Calu3 (cell line): ENCODE data around the gene CHI3L1. TPM values are rescaled to one million over a fixed set of nuclear protein-coding genes. Genes with fewer than 3 reads are reported as not detected.

Experiments
- BruUV-seq: library from RNA; stranded (reverse); fragments of 400-500 nt; replicated peaks from 2 replicates; lab custom pipeline; 2021; lab: Mats Ljungman, UMichigan
- CTCF ChIA-PET: fragments of 300-600 bp; sonication (Branson Sonifier 250); formaldehyde crosslinking; loops from one replicate; lab custom pipeline; 2022; ENCODE audit warnings: antibody characterized with exemption; lab: Charles Lee
- DNase-seq: peaks from one replicate; pipeline ENCODE4 v3.0.0; 2022
- H3K27ac Mint-ChIP-seq: one replicate; pipeline ENCODE4 v1.8.0; 2022; ENCODE audit warnings: mixed read lengths; ENCODE audit not compliant: unreplicated experiment
- H3K27me3 Mint-ChIP-seq: one replicate; pipeline ENCODE4 v1.8.0; 2022; ENCODE audit warnings: mixed read lengths; ENCODE audit not compliant: unreplicated experiment
- H3K36me3 Mint-ChIP-seq: one replicate; pipeline ENCODE4 v1.8.0; 2022; ENCODE audit warnings: mild to moderate bottlenecking, moderate library complexity, mixed read lengths; ENCODE audit not compliant: insufficient read depth, unreplicated experiment
- H3K4me1 Mint-ChIP-seq: one replicate; pipeline ENCODE4 v1.8.0; 2022; ENCODE audit warnings: mild to moderate bottlenecking, low read depth, mixed read lengths; ENCODE audit not compliant: unreplicated experiment
- H3K4me3 Mint-ChIP-seq: one replicate; pipeline ENCODE4 v1.8.0; 2022; ENCODE audit warnings: mild to moderate bottlenecking, low read depth, moderate library complexity, mixed read lengths; ENCODE audit not compliant: unreplicated experiment
- H3K9me3 Mint-ChIP-seq: one replicate; pipeline ENCODE4 v1.8.0; 2022; ENCODE audit warnings: low read depth, mixed read lengths; ENCODE audit not compliant: unreplicated experiment
- CTCF ChIP-seq: fragments of 200-600 bp; IDR thresholded peaks from one replicate; pipeline ENCODE4 v1.8.0; 2022; ENCODE audit warnings: antibody characterized with exemption; ENCODE audit not compliant: unreplicated experiment
- intact Hi-C: fragments of 100-400 bp; cut with micrococcal nuclease; formaldehyde crosslinking; loops from one replicate; pipeline ENCODE4 v1.10.0; 2022; ENCODE audit not compliant: unreplicated experiment
- total RNA-seq: library from RNA; stranded (reverse); gene quantifications from 2 replicates; pipeline ENCODE4 v1.2.3, GENCODE V29; 2022

Gene CHI3L1
- total RNA-seq, 1 experiment from 2014 or later = not detected

- Mint-ChIP-seq H3K4me3 (no peak overlapping the region), H3K36me3 (no peaks in the 10 kb centered on the region), H3K27ac (no peak overlapping the region), H3K4me1 (peaks cover 18% of the 10 kb centered on the region), H3K27me3 (peaks cover 8% of the 10 kb centered on the region), H3K9me3 (no peaks in the 10 kb centered on the region)
- CTCF ChIA-PET = interaction anchor here (0.5 kb wide), 1 partner anchor 1302 kb away, joined by 3 read pairs; no protein-coding TSS in a partner anchor
- no peak for TF ChIP-seq CTCF
- no TSS peak for BruUV-seq
- intact Hi-C loops = no loop called here
- no peak for DNase-seq
Measured at GRCh38 chr1:203143641-203144040, 42.9 kb downstream of the CHI3L1 start.

- intact Hi-C loops = no loop called here
- Mint-ChIP-seq H3K4me1 (peaks cover 18% of the 10 kb centered on the region), H3K9me3 (no peaks in the 10 kb centered on the region), H3K27me3 (peaks cover 7% of the 10 kb centered on the region), H3K27ac (no peak overlapping the region), H3K4me3 (no peak overlapping the region), H3K36me3 (no peaks in the 10 kb centered on the region)
- CTCF ChIA-PET = interaction anchor here (0.6 kb wide), 1 partner anchor 216 kb away, joined by 4 read pairs; no protein-coding TSS in a partner anchor
- no peak for DNase-seq
- TF ChIP-seq CTCF = no peak
- BruUV-seq = no TSS peak
Measured at GRCh38 chr1:203142684-203143408, 43.7 kb downstream of the CHI3L1 start.

- H3K4me1 Mint-ChIP-seq = peaks cover 18% of the 10 kb centered on the region
- H3K27ac Mint-ChIP-seq = no peak overlapping the region
- BruUV-seq = no TSS peak
- no peak overlapping the region for H3K4me3 Mint-ChIP-seq
- intact Hi-C loops = no loop called here
- H3K36me3 Mint-ChIP-seq = no peaks in the 10 kb centered on the region
- TF ChIP-seq CTCF = no peak
- no peak for DNase-seq
- peaks cover 7% of the 10 kb centered on the region for H3K27me3 Mint-ChIP-seq
- CTCF ChIA-PET = interaction anchor here (0.6 to 0.7 kb wide), 2 partner anchors 147 to 216 kb away, joined by 4 to 6 read pairs; no protein-coding TSS in a partner anchor
- no peaks in the 10 kb centered on the region for H3K9me3 Mint-ChIP-seq
Measured at GRCh38 chr1:203142124-203142523, 44.4 kb downstream of the CHI3L1 start.

GRCh38 chr1:203140743-203141520 is 45.6 kb downstream of the CHI3L1 start:
- H3K27ac Mint-ChIP-seq = no peak overlapping the region

More at GRCh38 chr1:203140743-203141520, 45.6 kb downstream of the CHI3L1 start:
- peaks cover 27% of the 10 kb centered on the region for H3K4me1 Mint-ChIP-seq
- peaks cover 7% of the 10 kb centered on the region for H3K27me3 Mint-ChIP-seq
- intact Hi-C loops = no loop called here
- H3K4me3 Mint-ChIP-seq = no peak overlapping the region
- no peaks in the 10 kb centered on the region for H3K36me3 Mint-ChIP-seq
- no peak for DNase-seq
- H3K9me3 Mint-ChIP-seq = no peaks in the 10 kb centered on the region
- TF ChIP-seq CTCF = no peak
- BruUV-seq = no TSS peak
- CTCF ChIA-PET = interaction anchor here (0.7 kb wide), 3 partner anchors 75 to 885 kb away, joined by 3 to 6 read pairs (median 4); no protein-coding TSS in a partner anchor
